ENCODE measurements around the gene ARHGEF40.
A peak's percentile ranks its signal among the peaks of the same experiment; 100 is the strongest.

ARHGEF40 gene

DNA sequence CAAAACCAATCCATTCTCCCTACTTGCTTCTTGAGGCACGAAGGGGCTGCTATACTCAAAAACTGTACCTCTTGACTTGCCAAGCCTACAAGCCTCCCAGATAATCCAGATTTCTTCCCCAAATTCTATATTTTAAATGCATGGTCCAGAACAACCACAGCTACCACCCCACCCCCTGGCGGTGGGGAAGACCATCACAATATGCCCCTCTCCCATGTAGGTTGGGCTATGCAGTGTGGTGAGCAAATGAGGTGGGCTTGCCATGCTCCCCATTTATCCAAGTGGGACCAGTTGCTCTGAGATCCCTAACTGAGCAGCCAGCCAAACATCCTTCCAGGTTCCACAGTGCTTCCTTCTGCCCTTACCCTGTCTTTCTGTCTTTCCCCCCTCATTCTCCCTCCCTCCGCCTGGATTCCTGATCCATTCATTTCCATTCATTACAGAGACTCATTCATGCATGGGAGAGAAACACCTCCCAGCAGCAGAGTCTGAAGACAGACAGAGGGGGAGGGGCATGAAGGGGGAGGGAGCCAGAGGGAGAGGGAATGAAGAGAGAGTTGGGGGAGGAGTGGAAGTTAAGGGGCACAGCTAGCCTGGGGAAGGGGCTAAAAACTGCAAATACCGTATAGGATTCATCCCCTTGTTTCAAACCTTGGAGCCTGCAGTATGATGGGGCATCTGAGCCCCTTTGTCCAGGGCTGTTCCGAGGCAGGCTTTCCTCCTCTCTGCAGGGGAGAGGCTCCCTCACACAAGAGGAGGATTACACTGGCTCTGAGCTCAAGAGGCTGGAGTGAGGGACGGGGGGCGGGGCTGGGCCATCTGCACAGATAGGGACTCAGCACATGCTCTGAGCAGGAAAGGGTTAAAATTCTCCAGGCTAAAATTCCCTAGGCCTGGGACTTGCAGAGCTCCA lies 23.9 kb downstream of the ARHGEF40 start:
- Mint-ChIP-seq H3K27me3 (peaks cover 4% of the 10 kb centered on the region), H3K36me3 (ENCODE audit: low read depth) (peaks cover 6% of the 10 kb centered on the region), H3K4me3 (no peak overlapping the region), H3K9me3 (no peaks in the 10 kb centered on the region), H3K27ac (no peak overlapping the region), H3K4me1 (ENCODE audit: low read depth) (peaks cover 15% of the 10 kb centered on the region)

DNA sequence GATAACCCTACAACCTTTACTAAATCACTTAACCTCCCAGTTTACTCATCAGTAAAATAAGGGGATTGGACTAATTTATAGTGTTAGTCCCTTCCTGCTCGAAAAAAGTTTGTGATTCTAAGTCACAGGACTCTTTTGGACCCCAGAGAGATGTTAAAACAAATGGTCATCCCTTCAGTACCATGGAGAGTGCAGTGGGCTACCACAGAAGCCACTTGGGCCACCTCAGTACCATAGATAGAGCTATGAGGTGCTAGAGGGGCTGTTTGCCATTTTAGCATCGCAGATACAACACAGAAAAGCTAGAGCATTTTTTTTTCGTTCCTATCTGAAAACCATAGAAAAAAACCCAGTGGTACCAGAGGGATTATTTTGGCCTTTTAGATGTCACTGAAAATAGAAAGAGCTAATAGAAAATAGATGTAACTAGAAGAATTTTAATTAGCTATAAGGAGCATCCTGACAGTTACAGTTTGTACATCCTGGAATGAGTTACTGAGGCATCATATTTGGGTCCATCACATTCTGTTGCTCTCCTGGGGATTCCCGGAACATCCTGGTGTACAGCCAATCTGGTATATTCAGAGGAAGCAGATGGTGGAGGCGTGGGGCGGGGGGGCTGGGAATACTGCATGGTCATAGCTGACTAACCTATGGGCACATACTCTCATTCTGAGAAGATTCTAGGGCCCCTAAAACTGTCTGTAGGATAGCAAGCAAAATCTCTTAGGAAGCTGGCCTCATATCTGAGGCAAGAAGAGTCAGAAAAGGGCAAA lies 25.5 kb downstream of the ARHGEF40 start:
- Mint-ChIP-seq H3K4me1 (ENCODE audit: low read depth) (peaks cover 24% of the 10 kb centered on the region), H3K9me3 (no peaks in the 10 kb centered on the region), H3K4me3 (no peak overlapping the region), H3K36me3 (ENCODE audit: low read depth) (peaks cover 6% of the 10 kb centered on the region), H3K27ac (no peak overlapping the region), H3K27me3 (peaks cover 9% of the 10 kb centered on the region)

DNA sequence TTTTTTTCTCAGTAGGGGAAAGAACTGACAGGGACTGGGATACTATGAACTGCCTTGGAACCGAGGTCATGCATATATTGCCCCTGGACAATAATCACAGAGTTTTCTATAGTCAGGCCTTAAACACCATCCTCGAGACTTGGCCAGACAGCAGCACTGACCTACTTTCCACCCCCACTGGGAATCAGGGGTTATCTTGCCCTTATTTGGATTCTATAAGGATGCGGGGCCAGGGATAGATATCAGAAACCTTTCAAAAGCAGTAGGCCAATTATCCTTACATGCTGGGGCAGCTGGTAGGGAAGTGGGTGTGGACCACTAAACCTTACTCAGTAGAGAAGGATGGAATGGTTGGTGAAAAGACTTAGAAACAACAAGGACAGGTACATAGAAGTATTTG lies 26.3 kb downstream of the ARHGEF40 start:
- H3K9me3 Mint-ChIP-seq, result no peaks in the 10 kb centered on the region
- peaks cover 24% of the 10 kb centered on the region for H3K4me1 Mint-ChIP-seq (ENCODE audit: low read depth)
- peaks cover 5% of the 10 kb centered on the region for H3K36me3 Mint-ChIP-seq (ENCODE audit: low read depth)
- H3K4me3 Mint-ChIP-seq, result peak overlapping the region; percentile 55
- peaks cover 9% of the 10 kb centered on the region for H3K27me3 Mint-ChIP-seq
- no peak overlapping the region for H3K27ac Mint-ChIP-seq

DNA sequence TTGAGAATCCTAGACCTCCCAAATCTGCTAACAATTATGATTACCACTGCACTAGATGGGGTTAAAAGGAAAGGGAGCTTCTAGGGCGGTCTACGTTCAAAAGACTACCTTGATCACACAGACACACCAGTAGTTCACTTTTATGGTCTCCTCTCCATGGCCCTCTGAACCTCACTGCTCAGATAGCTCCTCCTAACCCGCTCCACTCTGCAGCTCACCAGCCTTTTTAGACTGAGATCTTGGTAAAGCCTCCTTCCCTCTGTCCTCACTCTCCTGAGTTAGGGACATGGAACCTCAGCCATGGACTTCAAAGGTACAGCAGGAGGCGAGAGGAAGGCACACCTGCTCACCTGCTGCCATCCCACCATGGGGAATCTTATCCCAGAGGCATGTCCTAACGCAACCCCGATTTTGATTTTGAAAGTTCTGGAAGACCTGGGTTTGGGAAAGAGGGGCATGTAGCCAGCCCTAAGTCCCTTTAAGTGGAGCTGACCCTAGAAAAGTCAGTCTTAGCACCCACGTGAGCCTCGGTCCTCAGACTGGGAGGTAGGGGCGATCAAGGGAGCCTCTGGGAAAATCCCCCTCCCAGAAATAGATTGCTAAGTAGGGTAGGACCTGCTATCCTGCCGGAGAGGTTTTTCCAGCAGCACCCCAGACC lies 27.0 kb downstream of the ARHGEF40 start:
- Mint-ChIP-seq H3K27ac (no peak overlapping the region), H3K27me3 (peaks cover 9% of the 10 kb centered on the region), H3K4me3 (peak overlapping the region; percentile 55), H3K36me3 (ENCODE audit: low read depth) (peaks cover 3% of the 10 kb centered on the region), H3K4me1 (ENCODE audit: low read depth) (peaks cover 26% of the 10 kb centered on the region), H3K9me3 (no peaks in the 10 kb centered on the region)

DNA sequence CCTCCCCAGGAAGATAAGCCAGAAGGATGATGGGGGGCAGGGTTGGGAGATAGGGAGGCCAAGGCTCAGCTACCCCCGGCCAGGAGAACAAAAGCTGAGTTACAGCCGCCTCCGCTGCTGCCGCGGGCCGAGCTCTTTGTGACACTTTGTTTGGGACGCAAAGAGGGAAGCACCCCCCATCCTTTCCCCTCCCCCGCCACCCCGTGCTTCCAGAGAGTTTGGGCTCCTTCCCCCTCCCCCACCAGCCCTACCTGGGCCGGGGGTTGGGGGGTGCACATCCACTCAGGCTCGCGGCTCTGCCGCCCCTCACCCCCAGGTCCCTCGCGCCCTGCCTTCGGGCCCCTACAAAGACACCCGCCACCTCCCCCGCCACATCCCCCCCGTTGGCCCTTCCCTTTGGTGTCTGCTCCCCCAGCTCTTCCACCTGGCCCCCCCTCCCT lies 27.6 kb downstream of the ARHGEF40 start:
- Mint-ChIP-seq H3K4me1 (ENCODE audit: low read depth) (peaks cover 28% of the 10 kb centered on the region), H3K27ac (no peak overlapping the region), H3K9me3 (no peaks in the 10 kb centered on the region), H3K36me3 (ENCODE audit: low read depth) (no peaks in the 10 kb centered on the region), H3K27me3 (peaks cover 9% of the 10 kb centered on the region), H3K4me3 (peak overlapping the region; percentile 55)

DNA sequence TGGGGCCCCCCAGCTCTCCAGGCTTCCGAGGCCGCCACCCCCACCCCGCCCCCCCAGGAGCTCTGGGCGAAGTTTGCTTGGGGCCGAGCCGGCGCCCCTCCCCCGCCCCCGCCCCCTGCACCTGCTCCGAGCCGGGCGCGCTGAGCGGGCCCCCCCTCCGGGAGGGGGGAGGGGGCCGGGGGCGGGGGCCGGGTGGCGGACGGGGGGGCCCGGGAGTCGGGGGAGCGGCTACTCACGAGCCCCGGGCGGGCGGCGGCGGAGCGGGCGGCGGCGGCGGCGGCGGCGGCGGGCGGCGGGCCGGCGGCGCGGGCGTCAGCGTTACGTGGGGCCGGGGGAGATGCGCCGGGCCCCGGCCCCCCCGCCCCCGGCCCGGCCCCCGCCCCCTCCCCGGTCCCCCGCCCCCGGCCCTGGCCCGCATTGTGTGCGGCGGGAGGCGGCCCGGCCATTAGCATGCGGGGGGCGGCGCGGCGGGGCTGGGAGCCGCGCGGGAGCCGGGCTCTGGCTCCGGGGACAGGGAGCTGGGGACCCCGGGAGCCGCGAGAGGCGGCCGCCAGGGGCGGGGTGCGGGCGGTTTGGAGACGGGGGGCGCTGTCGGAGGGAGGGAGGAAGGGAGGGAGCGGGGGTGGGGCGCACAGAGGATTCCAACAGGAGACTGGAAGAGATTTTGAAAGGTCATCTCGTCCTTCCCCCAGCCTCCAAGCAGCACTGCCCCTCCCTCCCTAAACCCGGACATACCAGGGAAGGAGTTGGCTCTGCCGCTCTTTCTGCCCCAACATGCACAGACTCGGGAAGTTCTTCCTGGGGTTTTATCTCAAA lies 28.2 kb downstream of the ARHGEF40 start, which contains the start of gene ZNF219:
TSS of gene ZNF219 (minus strand) at position 580 of the 816 bp plus-strand sequence. CDS start 5,064 bp downstream, outside the sequence.
- H3K4me3 Mint-ChIP-seq, result peak within 1 kb of the TSS; percentile 82
- H3K9me3 Mint-ChIP-seq, result no peaks in the 10 kb centered on the region
- H3K4me1 Mint-ChIP-seq (ENCODE audit: low read depth), result peaks cover 32% of the 10 kb centered on the region
- peaks cover 9% of the 10 kb centered on the region for H3K27me3 Mint-ChIP-seq
- peak within 1 kb of the TSS; percentile 39 for H3K27ac Mint-ChIP-seq
- no peaks in the 10 kb centered on the region for H3K36me3 Mint-ChIP-seq (ENCODE audit: low read depth)

DNA sequence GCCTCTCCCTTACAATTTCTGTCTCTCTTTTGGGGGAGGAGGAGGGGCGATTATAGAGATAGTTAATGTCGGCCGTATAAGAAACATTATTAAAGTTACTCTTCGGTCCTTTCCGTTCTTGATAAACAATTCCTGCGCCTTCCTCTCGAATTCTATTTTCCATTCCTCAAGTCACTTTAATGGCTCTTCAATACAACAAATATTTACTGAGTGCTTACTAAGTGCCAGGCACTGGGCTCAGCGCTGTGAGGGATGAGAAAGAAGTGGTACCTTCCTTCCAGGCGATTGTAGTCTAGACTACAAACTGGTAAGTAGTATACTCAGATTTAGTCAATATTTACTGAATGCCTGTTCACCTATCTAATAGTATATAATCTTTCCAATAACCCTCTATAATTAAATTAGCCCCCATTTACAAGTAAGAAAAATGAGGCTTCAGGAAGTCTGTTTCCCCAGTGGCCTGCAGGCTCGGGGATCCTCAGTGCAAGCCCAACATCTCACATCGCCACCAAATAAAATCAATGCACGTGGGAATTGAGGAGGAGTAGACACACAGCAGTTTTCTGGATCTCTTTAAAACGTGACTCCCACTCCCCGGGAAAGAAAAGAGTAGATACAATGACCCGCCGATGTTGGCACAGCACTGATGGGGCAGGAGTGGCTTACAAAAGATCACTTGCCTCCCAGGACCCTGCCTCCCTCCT lies 28.9 kb downstream of the ARHGEF40 start:
- peaks cover 9% of the 10 kb centered on the region for H3K27me3 Mint-ChIP-seq
- H3K27ac Mint-ChIP-seq, result peak overlapping the region; percentile 39
- peaks cover 35% of the 10 kb centered on the region for H3K4me1 Mint-ChIP-seq (ENCODE audit: low read depth)
- H3K4me3 Mint-ChIP-seq, result peak overlapping the region; percentile 82
- H3K9me3 Mint-ChIP-seq, result no peaks in the 10 kb centered on the region
- H3K36me3 Mint-ChIP-seq (ENCODE audit: low read depth), result no peaks in the 10 kb centered on the region

DNA sequence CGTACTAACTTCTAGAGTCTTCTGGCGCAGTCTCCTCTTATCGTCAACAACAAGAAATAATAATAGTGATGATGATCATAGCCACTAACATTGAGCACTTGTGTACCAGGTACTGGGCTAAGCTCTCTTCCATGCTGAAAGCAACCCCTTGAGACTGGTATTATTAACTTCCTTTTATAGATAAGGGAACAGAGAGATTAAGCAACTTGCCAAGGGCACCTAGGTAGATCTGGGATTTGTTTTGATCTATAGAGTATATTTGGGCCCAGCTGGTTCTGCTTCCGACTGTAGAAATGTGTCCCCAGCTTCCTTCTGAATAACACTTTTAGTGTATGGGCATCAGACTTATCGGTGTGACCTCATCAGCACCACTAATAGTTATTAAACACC lies 29.5 kb downstream of the ARHGEF40 start:
- H3K36me3 Mint-ChIP-seq (ENCODE audit: low read depth), result no peaks in the 10 kb centered on the region
- no peak overlapping the region for H3K27ac Mint-ChIP-seq
- no peaks in the 10 kb centered on the region for H3K9me3 Mint-ChIP-seq
- H3K4me3 Mint-ChIP-seq, result peak overlapping the region; percentile 82
- H3K27me3 Mint-ChIP-seq, result peaks cover 9% of the 10 kb centered on the region
- H3K4me1 Mint-ChIP-seq (ENCODE audit: low read depth), result peaks cover 37% of the 10 kb centered on the region

DNA sequence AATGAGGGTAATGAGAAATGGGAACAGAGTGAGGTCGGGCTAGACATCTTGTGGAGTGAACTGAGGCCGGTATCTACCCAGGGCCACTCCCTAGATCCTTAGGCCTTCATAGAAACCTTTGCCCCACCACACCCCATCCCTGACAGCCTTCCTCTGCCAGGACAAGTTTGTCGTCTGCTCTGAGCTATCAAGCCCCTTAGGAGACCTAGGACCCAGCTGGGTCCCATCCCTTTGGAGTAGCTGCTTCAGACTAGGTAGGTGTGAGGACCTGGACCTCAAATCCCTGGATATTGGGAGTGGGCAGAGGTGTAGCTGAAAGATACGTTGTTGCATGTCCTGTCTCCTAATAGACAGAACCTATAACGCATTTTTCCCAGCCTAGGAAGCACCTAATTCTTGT lies 30.8 kb downstream of the ARHGEF40 start, which contains the start of gene TMEM253:
TSS of gene TMEM253 (plus strand) at position 136 of the 400 bp plus-strand sequence. CDS start 278 bp downstream, outside the sequence.
- Mint-ChIP-seq H3K27ac (peak within 1 kb of the TSS; percentile 20), H3K4me3 (no peak within 1 kb of the TSS)

DNA sequence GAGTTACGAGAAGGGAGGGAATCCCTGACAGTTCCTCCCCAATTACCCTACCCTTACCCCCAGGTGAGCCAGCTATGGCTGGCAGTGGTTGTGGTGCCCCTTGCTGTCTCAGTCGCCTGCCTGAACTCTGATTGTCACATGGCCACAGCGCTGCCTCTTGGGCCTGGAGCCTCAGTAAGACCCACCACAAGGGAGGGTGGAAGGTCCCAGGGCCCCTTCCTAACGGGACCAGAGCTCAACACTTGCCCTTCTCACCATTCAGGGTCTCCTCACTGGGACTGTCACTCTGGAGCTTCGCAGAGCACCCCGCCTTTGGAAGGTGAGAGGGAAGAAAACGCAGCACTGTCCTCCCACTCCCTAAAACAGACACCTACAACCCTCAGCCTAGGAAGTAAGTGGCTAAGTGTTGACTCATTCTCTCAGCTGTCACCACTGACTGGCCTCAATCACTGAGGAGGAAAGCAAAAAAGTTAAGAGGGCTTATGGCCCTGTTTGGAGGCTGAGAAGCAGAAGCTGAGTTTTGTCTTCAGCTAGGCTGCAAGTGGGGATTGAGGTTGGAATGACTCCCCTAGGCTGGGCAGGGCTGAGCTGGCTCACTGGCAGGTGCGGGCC lies 31.8 kb downstream of the ARHGEF40 start:
- Mint-ChIP-seq H3K27ac (peak overlapping the region; percentile 20), H3K36me3 (ENCODE audit: low read depth) (no peaks in the 10 kb centered on the region), H3K4me1 (ENCODE audit: low read depth) (peaks cover 50% of the 10 kb centered on the region), H3K4me3 (peak overlapping the region; percentile 84), H3K27me3 (peaks cover 9% of the 10 kb centered on the region), H3K9me3 (no peaks in the 10 kb centered on the region)

More for the DNA sequence above, 30.8 kb downstream of the ARHGEF40 start, which contains the start of gene TMEM253:
- Mint-ChIP-seq H3K27me3 (peaks cover 9% of the 10 kb centered on the region), H3K4me1 (ENCODE audit: low read depth) (peaks cover 43% of the 10 kb centered on the region), H3K9me3 (no peaks in the 10 kb centered on the region), H3K36me3 (ENCODE audit: low read depth) (no peaks in the 10 kb centered on the region)

DNA sequence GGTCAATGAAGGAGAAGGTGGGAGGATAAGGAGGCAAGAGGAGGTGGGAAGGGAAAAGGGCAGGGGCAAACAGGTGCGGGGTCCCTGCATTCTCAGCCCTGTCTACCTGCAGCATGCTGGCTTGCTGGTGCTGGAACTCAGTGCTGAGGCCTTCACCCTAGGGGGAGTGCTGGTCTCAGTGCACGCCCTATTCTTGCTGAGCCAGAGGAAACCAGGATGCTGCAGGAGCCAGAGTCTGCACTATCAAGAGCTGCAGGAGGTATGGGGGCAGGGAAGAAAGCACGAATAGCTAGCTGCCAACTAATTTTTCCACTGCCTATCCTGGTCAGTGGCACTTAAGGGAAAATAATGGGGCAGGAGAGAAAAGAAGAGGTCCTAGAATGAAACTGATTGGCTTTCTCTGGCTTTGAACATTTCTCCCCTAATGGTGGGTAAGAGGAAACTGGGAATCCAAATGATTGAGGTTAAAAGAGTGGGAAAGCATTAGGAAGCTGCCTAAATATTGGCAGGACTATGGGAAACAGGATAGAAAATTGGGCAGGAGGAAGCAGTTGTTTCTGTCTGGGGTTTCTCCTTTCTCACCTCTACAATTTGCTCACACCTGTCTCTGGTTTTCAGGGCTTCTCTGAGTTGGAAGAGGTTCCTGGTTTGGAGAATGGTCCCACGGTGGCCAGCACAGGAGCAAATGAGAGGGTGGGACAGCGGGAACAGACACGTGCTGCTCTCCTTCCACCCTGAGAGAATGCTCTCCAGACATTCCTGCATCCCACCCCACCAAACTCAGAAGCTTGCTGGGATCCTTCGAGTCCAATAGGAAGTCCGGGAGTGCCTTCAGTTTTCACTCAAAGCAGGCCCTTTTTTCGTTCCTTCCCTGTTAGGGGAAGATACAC lies 32.7 kb downstream of the ARHGEF40 start:
- Mint-ChIP-seq H3K27ac (peak overlapping the region; percentile 83), H3K36me3 (ENCODE audit: low read depth) (no peaks in the 10 kb centered on the region), H3K4me3 (peak overlapping the region; percentile 84), H3K9me3 (no peaks in the 10 kb centered on the region), H3K27me3 (peaks cover 9% of the 10 kb centered on the region), H3K4me1 (ENCODE audit: low read depth) (peaks cover 45% of the 10 kb centered on the region)

DNA sequence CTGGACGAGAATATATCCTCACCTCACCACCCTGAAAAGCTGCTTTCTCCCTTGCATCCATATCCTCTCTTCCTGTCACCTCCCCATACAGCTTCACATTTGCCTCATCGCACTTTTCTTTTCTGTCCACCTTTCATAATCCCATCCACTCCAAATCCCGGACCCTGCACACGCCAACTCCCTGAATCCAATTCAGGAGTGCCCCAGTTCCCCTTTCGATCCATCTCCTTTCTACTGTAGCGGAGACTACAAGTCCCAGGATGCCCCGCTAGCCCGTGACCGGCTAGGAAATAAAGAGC lies 33.3 kb downstream of the ARHGEF40 start:
- no peaks in the 10 kb centered on the region for H3K36me3 Mint-ChIP-seq (ENCODE audit: low read depth)
- H3K4me3 Mint-ChIP-seq, result peak overlapping the region; percentile 84
- H3K27ac Mint-ChIP-seq, result peak overlapping the region; percentile 83
- peaks cover 9% of the 10 kb centered on the region for H3K27me3 Mint-ChIP-seq
- no peaks in the 10 kb centered on the region for H3K9me3 Mint-ChIP-seq
- H3K4me1 Mint-ChIP-seq (ENCODE audit: low read depth), result peaks cover 45% of the 10 kb centered on the region
